SK-N-SH treated with all-trans-retinoic acid at 6 μM for 48 hours (cell line): ENCODE data around the gene XCL1.
"Not testable (repeated sequence)": the region's sequence is repeated elsewhere in the genome, so short reads cannot be mapped to it uniquely, and the experiment has no call there.

Experiments used
- CREB5 ChIP-seq: fragments of 250-450 bp; sonication (Bioruptor Pico); IDR thresholded peaks from 2 replicates; pipeline ENCODE4 v1.5.1; 2020; ENCODE audit warnings: low read depth, mild to moderate bottlenecking, moderate library complexity
- OSR1 ChIP-seq: fragments of 250-450 bp; sonication (Bioruptor Pico); IDR thresholded peaks from 2 replicates; pipeline ENCODE4 v1.8.0; 2022; ENCODE audit warnings: moderate library complexity, mild to moderate bottlenecking, inconsistent platforms
- RARB ChIP-seq: fragments of 250-450 bp; sonication (Bioruptor Pico); IDR thresholded peaks from 2 replicates; pipeline ENCODE4 v1.8.0; 2021; ENCODE audit warnings: mild to moderate bottlenecking, moderate library complexity
- SNAI2 ChIP-seq: fragments of 250-450 bp; sonication (Bioruptor Pico); IDR thresholded peaks from 2 replicates; pipeline ENCODE4 v1.5.0; 2020; ENCODE audit warnings: mild to moderate bottlenecking, moderate library complexity
- TSHZ2 ChIP-seq: fragments of 250-450 bp; sonication (Bioruptor Pico); IDR thresholded peaks from 2 replicates; pipeline ENCODE4 v1.5.0; 2020; ENCODE audit warnings: mild to moderate bottlenecking, moderate library complexity
- ZFP30 ChIP-seq: fragments of 450-650 bp; formaldehyde crosslinking; IDR thresholded peaks from 2 replicates; pipeline ENCODE4 v1.5.0; 2022; ENCODE audit warnings: mild to moderate bottlenecking, moderate library complexity
- ZNF565 ChIP-seq: fragments of 450-650 bp; formaldehyde crosslinking; conservative IDR thresholded peaks from 2 replicates; pipeline ENCODE4 v1.5.0; 2020; ENCODE audit warnings: low read depth, mild to moderate bottlenecking, moderate library complexity

- not testable (repeated sequence) for TF ChIP-seq SNAI2 (CRISPR knock-in tag); ZFP30 (CRISPR knock-in tag); OSR1 (CRISPR knock-in tag); RARB (CRISPR knock-in tag); ZNF565; TSHZ2 (CRISPR knock-in tag); CREB5 (CRISPR knock-in tag)
Observed at GRCh38 chr1:168576245-168576688, at the start of gene XCL1.
